ENCODE data around the gene COX15.

DNA sequence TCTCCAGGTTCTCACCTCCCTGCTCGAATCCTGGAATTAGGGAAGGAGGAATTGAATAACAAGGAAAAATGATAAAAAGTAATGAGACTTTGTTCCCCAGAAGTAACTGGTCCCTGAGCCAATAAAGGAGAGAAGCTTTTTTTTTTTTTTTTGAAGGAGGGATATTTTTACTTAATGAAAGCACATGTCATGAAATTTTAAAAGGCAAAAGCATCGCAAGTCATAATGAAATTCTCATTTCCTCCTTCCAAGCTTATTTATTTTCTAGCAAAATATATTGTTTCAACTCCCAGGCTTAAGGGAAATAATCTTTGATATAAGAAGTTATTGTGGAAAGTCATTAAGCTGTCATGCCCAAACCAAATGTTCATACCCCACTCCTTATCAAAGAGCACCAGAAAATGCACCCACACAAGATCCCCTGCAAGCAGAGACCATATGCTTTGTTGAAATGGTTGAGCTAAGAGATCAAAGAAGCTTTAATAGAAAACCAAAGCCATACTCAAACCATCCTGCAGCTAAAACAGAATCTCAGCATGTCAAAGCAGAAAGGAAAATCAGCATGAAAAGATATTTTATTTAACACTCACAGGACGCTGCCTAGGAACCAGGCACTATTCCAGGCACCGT lies 33.9 kb upstream of the COX15 start:
- TF ChIP-seq, protein P1, sequence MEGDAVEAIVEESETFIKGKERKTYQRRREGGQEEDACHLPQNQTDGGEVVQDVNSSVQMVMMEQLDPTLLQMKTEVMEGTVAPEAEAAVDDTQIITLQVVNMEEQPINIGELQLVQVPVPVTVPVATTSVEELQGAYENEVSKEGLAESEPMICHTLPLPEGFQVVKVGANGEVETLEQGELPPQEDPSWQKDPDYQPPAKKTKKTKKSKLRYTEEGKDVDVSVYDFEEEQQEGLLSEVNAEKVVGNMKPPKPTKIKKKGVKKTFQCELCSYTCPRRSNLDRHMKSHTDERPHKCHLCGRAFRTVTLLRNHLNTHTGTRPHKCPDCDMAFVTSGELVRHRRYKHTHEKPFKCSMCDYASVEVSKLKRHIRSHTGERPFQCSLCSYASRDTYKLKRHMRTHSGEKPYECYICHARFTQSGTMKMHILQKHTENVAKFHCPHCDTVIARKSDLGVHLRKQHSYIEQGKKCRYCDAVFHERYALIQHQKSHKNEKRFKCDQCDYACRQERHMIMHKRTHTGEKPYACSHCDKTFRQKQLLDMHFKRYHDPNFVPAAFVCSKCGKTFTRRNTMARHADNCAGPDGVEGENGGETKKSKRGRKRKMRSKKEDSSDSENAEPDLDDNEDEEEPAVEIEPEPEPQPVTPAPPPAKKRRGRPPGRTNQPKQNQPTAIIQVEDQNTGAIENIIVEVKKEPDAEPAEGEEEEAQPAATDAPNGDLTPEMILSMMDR (conservative IDR thresholded peaks at IDR 0.05; ENCODE audit: low read length) = no peak
- TF ChIP-seq EZH2phosphoT487 (IDR thresholded peaks at IDR 0.05; ENCODE audit: borderline replicate concordance, low read depth, low read length) = no peak

All from OCI-LY7 (cell line).